ENCODE data around the gene NABP1.

GRCh38 chr2:191649519-191649918 is 28.4 kb upstream of the NABP1 start:
- TF ChIP-seq CTCF (IDR thresholded peaks at IDR 0.05; ENCODE audit: low read depth, low read length) (no peak), EZH2phosphoT487 (IDR thresholded peaks at IDR 0.05; ENCODE audit: low read depth) (no peak)

All from OCI-LY3 (cell line).